Stimulated activated CD8-positive, alpha-beta memory T cell treated with anti-CD3 and anti-CD28 coated beads, Interleukin-4, amount 100 ng/mL, for 1 hour (primary cell): ENCODE results near the gene GPR17.

Source experiments
- DNase-seq, 2 donors: peaks; one replicate each; pipeline ENCODE4 v3.0.0-alpha.2; 2020; ENCODE audit warnings: low read depth in 2 of 2, low spot score in 1 of 2

GPR17 gene

GRCh38 chr2:127628767-127629614 lies 17.0 kb upstream of the GPR17 start:
- no peak for DNase-seq

- no peak for DNase-seq
Measured at GRCh38 chr2:127629637-127630036, 16.3 kb upstream of the GPR17 start.

DNA sequence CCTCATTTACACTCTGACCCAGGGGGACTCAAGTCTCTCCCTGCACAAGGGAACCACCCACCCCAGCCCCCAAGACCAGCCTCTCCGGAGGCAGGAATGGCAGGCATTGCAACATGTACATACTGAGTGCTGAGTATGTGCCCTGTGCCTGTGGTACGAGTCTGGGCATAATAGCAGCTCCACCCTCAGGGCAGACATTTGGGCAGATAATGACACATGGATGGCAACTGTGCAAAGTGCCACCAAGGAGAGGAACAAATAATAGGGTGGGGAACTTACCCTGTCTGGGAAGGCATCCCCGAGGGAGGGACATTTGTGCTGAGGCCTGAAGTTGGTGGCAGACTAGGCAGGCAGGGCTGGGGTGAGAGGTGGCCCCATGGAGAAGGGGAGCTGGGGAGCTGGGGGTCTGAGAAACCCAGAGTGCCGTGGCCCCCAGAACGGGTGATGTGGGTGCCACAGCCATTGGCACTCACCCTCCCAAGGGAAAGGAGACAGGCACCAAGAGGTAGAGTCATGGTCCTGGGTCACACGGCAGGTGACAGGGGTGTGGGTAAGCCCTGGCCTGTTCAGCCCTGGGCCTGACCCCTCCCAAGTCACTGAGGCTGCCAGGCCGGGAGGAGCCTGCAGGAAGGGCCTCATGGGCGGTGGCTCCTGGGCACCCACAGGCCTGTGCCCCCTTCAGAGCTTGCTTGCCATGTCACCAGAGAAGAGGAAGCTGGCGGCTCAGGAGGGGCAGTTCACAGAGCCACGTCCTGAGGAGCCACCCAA lies 15.7 kb upstream of the GPR17 start:
- no peak for DNase-seq

DNA sequence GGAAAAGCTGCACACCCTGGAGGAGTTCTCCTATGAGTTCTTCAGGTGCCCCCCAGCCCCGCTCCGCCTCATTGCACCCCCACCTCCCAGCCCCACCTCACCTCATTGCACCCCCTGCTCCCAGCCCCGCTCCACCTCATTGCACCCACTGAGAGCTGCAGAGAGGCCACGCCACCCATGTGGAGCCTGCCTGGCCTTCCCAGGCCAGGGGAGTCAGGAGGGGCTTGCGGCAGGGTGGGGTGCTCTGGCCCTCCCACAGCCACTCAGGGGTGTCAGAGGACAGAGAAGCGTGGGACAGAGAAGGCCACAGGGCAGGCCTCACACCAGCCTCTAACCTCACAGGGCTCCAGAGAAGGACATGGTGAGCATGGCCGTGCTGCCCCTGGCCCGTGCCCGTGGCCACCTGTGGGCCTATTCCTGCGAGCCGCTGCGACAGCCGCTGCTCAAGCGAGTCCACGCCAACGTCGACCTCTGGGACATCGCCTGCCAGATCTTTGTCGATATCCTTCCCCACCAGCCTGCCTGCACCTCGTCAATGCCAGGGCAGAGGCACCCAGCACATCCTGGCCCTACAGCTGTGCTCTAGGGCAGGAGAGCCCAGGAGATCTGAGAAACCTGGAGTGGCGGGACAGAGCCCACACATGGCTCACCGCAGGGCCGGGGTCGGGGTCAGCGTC lies 15.0 kb upstream of the GPR17 start:
- DNase-seq: no peak

DNA sequence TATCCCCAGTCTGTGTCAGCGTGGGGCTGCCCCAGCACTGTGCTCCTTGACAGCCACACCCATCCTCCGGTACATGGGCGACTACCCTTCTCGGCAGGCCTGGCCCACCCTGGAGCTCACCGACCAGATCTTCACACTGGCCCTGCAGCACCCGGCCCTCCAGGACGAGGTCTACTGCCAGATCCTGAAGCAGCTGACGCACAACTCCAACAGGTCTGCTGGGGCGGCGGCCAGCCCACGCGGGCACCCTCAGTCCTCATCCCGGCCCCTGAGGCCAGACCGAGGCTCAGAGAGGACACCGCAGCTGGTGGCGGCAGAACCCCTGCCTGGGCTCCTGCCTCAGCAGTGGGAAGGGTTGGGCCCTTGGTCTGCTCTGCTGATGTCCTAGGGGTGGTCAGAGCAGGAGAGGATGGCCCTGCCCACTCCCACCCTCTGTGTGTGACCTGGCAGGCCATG lies 14.4 kb upstream of the GPR17 start:
- no peak for DNase-seq

- no peak for DNase-seq
Measured at GRCh38 chr2:127631997-127632581, 13.9 kb upstream of the GPR17 start.

GRCh38 chr2:127632592-127633489 lies 13.1 kb upstream of the GPR17 start:
- no peak for DNase-seq

DNA sequence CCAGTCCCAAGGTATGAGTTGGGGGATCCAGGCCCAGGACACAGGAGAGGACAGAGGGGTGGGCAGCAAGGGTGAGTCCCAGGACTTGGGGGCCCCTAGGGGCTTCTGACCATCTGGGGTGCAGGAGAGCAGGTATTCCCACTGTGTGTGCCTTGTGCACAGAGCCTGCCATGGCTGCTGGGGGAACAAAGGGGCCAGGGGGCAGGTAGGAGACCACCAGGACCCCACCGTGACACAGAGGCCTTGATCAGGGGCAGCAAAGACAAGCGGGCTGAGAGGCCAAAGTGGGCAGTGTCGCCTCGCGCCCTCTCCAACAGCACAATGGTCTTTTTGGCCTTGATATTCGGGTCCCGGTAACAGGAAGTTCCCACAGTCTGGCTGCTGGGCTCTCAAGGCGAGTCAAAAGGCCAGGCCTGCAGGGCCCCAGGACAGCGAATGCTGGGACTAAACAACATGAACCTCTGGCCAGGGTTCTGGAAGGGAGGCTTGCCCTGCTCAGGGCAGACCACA lies 12.3 kb upstream of the GPR17 start:
- no peak for DNase-seq

DNA sequence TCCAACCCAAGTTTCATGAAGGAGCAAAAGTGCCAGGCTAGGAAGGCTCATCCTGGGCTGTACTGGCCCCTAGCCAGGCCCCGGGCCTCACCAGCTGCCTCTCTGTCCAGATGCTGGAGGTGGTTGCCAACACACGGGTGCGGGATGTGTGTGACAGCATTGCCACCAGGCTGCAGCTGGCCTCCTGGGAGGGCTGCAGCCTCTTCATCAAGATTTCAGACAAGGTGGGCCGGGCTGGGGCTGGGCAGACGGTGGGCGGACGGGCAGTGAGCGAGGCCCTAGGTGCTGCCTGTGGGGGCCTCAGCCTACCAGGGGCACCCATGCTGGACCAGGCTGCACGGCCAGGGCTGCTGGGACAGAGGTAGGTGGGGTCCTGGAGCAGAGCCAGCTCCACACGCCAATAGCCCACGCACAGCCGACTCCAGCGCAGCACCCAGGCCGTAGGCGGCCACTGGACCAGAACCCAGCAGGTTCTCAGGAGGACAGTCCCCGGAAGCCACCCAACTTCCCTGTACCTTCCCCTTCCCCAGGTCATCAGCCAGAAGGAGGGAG lies 11.8 kb upstream of the GPR17 start:
- no peak for DNase-seq

GRCh38 chr2:127634626-127635379 lies 11.2 kb upstream of the GPR17 start:
- DNase-seq: no peak

DNA sequence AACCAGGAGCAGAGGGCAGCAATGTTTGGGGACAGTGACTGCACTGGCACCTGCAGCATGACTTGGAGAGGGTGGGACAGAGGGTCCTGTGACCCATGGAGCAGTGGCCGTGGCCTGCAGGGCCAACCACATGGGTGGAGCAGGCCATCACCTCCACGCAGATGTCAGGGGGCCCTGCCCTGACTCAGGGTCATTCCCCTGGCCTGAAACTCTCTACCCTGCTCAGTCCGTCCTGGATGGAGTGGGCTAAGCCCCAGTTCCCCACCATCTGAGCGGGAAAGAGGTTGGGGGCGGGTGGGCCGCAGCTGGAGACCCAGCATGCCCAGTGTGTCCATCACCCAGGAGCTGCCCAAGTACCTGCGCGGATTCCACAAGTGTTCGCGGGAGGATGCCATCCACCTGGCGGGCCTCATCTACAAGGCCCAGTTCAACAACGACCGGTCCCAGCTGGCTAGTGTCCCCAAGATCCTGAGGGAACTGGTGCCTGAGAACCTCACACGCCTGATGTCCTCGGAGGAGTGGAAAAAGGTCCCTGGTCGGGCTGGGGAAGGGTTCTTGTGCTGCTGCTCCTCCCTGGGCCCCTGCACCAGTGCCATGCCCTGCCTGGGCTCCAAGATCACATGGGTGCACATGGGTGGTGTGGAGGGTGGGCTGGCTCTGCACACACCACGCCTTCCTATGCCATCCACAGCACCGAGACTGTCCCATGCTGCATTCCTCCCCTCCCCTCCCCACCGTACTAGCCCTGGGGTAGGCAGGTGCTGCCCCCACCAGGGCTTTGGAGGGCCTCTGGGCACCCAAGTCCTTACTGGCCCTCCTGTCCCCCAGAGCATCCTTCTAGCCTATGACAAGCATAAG lies 10.3 kb upstream of the GPR17 start:
- DNase-seq: no peak

DNA sequence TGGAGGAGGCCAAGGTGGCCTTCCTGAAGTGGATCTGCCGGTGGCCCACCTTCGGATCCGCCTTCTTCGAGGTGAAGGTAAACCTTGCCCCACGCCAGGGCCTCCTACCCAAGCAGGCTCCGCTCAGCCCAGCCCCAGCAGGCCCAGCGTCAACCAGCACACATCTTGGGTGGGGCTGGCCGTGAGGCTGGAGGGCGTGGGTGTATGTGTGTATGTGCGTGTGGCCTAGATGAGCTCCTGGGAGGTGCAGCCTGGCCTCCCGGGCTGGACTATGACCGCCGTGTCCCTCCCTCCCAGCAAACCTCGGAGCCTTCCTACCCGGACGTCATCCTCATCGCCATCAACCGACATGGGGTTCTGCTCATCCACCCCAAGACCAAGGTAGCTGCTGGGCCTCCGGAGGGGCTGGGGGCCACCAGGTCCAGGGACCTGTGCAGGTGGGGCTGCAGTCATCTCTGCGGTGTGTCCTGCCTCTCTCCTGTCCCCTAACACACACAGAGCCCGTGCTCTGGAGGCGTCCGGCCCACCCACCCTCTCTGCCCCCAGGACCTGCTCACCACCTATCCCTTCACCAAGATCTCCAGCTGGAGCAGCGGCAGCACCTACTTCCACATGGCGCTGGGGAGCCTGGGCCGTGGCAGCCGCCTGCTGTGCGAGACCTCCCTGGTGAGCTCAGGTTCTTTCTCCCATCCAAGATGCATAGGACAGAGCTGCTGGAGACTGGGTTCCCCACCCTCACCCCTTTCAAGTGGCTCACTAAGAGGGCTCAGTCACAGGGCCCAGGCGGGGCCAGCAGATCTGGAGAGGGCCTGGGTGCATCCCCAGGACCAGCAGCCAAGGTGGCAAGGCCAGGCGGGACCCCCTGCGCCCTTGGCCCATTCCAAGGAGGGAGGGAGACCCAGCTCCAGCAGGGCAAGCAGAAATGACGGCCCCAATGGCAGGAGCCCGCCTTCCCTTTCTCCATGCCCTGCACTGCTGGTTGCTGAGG lies 9.4 kb upstream of the GPR17 start:
- no peak for DNase-seq

DNA sequence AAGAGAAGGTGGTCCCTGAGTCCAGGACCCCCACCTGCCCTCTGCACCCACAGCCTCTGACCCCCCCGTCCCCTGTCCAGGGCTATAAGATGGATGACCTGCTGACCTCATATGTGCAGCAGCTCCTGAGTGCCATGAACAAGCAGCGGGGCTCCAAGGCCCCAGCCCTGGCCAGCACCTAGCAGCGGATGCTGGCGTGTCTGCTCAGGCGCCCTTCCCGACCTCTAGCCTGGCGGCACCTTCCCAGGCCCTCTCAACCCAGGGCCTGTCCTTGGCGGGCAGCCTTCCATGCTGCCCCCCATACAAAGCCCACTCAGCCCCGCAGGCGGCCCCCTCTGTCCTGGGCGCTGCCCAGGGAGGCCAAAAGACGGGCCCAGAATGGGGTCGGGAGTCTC lies 8.7 kb upstream of the GPR17 start:
- no peak for DNase-seq

DNA sequence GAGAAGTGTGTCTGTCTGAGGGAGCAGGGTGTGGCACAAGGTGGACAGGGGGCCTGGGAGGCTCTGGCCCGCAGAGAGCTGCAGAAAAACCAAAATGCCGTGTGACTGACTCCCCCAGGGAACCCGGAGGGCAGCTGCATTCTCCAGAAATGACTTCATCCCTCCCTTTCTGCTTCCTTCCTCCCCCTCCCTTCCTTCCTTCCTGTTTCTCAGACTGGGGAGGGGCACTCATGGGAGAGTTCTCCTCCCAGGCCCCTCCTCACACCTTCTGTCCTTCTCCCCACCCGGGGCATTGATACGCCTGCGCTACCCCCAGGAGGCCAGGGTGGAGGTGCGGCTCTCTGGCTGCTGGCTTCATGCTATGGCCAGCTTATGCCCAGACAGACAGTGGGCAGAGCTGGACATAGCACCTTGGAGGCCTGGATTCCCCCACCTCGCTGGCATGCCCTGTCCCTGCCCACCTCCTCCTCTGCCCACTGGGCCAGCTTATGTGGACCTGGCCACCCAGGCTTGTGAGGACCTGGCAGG lies 8.2 kb upstream of the GPR17 start:
- no peak for DNase-seq

GRCh38 chr2:127638361-127639110 lies 7.4 kb upstream of the GPR17 start:
- no peak for DNase-seq

DNA sequence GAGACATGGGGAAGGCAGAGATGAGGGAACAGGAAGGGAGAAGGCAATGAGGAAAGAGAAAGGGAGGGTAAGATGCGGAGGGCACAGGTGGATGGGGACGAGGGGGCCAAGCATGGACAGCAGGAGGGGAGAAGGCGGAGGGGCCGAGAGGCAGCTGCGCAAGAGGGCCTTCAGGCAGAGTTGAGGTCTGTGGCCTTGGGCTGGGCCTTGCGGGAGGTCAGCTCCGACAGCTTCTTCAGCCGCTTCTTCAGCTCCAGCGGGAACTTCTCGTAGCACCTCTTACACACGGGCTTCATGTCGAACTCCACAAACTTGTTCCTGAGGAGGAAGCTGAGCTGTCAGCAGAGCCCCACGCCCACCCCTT lies 6.9 kb upstream of the GPR17 start:
- DNase-seq: no peak
